Measurements from ENCODE around the gene MAST4. TPM values are rescaled to one million over a fixed set of nuclear protein-coding genes. Genes with fewer than 3 reads are reported as not detected.

MAST4 gene
- total and polyA plus RNA-seq, 2 of the 13 experiments (the other 11 are each of a cell fraction or from before 2014, with no cell fraction given), result 3.4 to 3.7 TPM

GRCh38 chr5:67003935-67004729, 407.9 kb downstream of the MAST4 start (continued):
- TF ChIP-seq IRF1 (CRISPR knock-in tag; IDR thresholded peaks at IDR 0.05; ENCODE audit: low read depth) (no peak), SYNCRIP (IDR thresholded peaks at IDR 0.05; ENCODE audit: insufficient read depth, low read depth, low read length) (no peak), FOXP4 (CRISPR knock-in tag; IDR thresholded peaks at IDR 0.05) (peak; percentile 26; the same call in 1 of the 2 replicates), ATF6 (CRISPR knock-in tag; conservative IDR thresholded peaks at IDR 0.05) (no peak), TCF12 (IDR thresholded peaks at IDR 0.05) (no peak), TCF12 (CRISPR knock-in tag; IDR thresholded peaks at IDR 0.05) (no peak), ZKSCAN8 (CRISPR knock-in tag; IDR thresholded peaks at IDR 0.05; ENCODE audit: borderline replicate concordance) (no peak), ZNF614 (CRISPR knock-in tag; IDR thresholded peaks at IDR 0.05; ENCODE audit: borderline replicate concordance) (0 out of 2 replicates have a peak, but pooled peaks have one; percentile 16), KAT2B (IDR thresholded peaks at IDR 0.05; ENCODE audit: borderline replicate concordance, low read depth, low read length) (no peak), PLSCR1 (CRISPR knock-in tag; IDR thresholded peaks at IDR 0.05; ENCODE audit: borderline replicate concordance) (no peak), NFYB (CRISPR knock-in tag; IDR thresholded peaks at IDR 0.05) (no peak), POGK (CRISPR knock-in tag; conservative IDR thresholded peaks at IDR 0.05) (no peak), ZNF34 (CRISPR knock-in tag; IDR thresholded peaks at IDR 0.05; ENCODE audit: borderline replicate concordance) (no peak), KLF16 (CRISPR knock-in tag; IDR thresholded peaks at IDR 0.05) (peak in 1 of 2 experiments; percentile 53; a peak in 2 of 4 replicates), ZNF556 (CRISPR knock-in tag; IDR thresholded peaks at IDR 0.05; ENCODE audit: borderline replicate concordance) (peak; percentile 39; the same call in 1 of the 2 replicates), THYN1 (CRISPR knock-in tag; IDR thresholded peaks at IDR 0.05; ENCODE audit: borderline replicate concordance, low read depth) (no peak), ZNF207 (IDR thresholded peaks at IDR 0.05; ENCODE audit: borderline replicate concordance) (no peak)
- TF ChIP-seq, protein P1, sequence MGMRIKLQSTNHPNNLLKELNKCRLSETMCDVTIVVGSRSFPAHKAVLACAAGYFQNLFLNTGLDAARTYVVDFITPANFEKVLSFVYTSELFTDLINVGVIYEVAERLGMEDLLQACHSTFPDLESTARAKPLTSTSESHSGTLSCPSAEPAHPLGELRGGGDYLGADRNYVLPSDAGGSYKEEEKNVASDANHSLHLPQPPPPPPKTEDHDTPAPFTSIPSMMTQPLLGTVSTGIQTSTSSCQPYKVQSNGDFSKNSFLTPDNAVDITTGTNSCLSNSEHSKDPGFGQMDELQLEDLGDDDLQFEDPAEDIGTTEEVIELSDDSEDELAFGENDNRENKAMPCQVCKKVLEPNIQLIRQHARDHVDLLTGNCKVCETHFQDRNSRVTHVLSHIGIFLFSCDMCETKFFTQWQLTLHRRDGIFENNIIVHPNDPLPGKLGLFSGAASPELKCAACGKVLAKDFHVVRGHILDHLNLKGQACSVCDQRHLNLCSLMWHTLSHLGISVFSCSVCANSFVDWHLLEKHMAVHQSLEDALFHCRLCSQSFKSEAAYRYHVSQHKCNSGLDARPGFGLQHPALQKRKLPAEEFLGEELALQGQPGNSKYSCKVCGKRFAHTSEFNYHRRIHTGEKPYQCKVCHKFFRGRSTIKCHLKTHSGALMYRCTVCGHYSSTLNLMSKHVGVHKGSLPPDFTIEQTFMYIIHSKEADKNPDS (CRISPR knock-in tag; IDR thresholded peaks at IDR 0.05), result no peak

Measured in HepG2 (cell line).